CD4-positive, alpha-beta T cell treated with Interleukin-17A for 1 hour (primary cell): ENCODE measurements around the gene CAMK1G.

Source experiments
- DNase-seq: peaks from one replicate; pipeline ENCODE4 v3.0.0-alpha.2; 2020

Gene CAMK1G

GRCh38 chr1:209565759-209566678 lies 17.5 kb upstream of the CAMK1G start:
- peak; percentile 77 for DNase-seq

DNA sequence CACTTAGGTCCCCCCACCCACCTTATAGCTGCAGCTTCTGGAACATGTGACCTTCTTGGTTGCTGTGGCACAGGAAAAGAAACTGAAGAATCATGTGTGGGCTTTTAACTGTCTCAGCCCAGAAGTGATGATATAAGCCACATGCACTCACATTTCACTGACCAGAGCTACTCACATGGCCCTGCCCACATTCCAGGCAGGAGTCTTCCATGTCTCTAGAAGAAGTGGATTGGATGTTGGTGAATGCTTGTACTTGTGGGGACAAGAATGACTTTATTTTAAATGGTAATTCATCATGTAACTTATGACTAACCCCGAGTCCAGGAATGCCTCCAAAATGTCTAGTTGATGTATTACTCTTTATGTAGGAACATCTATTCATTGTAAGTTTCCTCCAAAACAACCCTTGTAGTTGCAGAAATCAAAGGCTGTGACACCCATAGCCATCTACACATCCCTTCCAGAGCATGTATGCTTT lies 15.8 kb upstream of the CAMK1G start:
- DNase-seq: no peak

GRCh38 chr1:209569455-209570207 lies 13.9 kb upstream of the CAMK1G start:
- DNase-seq: peak; percentile 74

DNA sequence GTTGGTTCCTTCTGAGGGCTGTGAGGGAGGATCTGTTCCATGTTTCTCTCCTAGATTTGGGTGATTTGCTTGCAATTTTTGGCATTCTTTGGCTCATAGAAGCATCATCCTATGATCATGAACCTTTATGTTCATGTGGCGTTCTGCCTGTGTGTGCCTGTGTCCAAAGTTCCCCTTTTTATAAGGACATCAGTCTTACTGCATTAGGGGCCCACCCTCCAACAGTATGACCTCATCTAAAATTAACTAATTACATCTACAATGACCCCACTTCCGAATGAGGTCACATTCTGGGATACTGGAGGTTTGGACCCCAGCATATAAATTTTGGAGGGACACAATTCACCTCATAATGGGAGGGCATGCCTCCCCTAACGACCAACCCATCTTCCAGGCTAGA lies 12.8 kb upstream of the CAMK1G start:
- DNase-seq: no peak

DNA sequence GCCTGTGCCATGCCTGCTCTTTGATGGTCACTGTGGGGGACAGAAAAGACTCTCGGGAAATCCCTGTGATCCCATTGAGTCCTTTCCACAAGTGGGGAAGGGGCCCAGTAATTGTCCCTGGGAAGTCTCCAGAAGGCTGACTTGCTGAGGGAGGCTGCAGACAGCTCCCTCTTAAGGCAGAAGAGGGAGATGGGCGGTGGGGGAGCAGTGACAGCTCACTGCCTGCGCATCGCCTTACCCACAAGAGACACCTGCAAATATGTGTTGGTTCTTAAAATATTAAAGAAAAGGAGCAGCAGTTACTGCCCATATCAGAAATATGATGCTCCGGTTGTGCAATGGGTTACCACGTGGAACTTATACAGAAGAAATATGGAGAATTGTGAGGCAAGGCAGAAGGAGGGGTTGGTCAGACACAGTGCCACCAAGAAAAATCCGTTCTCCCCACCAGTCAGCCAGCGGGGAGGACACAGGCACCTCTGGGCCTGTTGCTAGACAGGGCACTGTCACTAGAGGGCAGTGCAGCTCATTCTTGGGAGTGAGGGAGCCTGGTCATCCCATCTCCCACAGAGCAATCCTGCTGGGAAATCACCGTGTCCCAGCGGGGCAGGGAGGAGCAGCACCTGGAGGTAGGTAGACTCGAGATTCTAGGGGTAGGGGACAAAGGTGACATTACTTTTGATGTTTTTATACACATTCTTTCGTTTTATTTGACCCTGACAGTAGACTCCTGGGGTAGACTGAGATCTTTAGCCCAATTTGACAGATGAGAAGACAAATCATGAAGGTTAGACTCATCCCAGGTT lies 6.9 kb upstream of the CAMK1G start:
- DNase-seq: peak; percentile 64

GRCh38 chr1:209577346-209577745 lies 6.2 kb upstream of the CAMK1G start:
- no peak for DNase-seq

GRCh38 chr1:209580577-209580976 lies 2.9 kb upstream of the CAMK1G start:
- no peak for DNase-seq

DNA sequence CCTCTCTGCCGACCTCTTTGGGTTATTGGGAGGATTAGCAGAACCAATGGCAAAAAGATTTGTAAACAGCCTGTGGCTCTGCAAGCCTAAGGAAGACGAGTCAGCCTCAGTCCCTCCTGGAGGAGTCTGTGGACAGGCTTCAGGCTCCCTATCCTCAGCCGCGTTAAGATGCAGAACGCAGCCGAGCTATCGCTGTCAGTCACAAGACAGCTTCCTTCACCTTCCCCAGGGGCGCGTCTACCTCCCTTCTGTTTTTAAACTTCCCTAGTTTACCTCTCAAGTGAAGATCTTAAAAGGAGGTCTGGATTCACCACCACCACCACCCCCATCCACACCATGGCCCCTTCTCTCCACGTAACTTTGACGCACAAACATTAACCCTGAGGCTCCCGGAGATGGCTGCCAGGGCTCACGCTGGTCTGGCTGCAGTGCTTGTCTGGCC lies 738 bp downstream of the CAMK1G start:
- no peak for DNase-seq

- DNase-seq: no peak
These were observed 1.7 kb downstream of the CAMK1G start for GRCh38 chr1:209585197-209585596.

- DNase-seq: no peak
These were observed 2.2 kb downstream of the CAMK1G start for GRCh38 chr1:209585672-209586071.

- no peak for DNase-seq
These were observed 2.8 kb downstream of the CAMK1G start for GRCh38 chr1:209586221-209586740.

- DNase-seq: no peak
These were observed 4.3 kb downstream of the CAMK1G start for GRCh38 chr1:209587789-209588188.

GRCh38 chr1:209589440-209589839 lies 5.9 kb downstream of the CAMK1G start:
- no peak for DNase-seq

DNA sequence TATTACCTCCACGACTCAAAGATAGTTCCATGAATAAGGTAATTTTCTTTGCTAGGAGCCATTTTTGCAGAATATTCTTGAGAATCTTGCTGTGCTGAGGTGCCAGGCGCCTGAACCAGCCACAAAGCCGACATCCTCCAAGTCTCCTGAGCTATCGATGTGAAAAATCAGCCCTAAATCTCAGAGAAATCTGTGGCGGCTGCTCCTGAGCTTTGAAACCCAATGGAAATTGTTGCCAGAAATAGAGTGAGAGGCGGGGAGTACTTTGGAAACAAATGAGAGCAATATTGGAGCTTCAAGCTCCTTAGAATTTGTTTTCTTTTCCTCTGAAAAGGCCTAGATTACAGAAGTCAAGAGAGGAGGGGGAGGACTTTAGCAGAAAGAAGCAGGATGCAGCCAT lies 6.3 kb downstream of the CAMK1G start:
- no peak for DNase-seq

DNA sequence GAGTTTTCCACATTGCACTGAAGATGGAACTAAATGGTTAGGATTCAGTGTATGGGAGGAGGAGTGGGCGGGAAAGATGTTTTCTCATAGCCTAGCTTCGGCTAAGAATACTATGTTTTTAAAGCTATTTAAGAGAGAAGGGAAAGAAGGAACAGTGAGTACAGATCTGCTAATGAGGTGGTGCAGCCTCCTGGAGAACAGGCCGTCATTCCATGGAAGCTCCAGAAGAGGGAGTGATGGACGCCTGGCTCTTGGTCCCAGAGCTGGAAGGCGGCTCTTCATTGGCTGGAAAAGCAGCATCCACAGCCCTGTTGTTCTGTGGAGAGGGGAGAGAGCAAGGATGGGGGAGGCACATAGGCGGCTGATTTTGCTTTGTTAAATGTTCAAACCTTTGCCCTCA lies 6.9 kb downstream of the CAMK1G start:
- no peak for DNase-seq

DNA sequence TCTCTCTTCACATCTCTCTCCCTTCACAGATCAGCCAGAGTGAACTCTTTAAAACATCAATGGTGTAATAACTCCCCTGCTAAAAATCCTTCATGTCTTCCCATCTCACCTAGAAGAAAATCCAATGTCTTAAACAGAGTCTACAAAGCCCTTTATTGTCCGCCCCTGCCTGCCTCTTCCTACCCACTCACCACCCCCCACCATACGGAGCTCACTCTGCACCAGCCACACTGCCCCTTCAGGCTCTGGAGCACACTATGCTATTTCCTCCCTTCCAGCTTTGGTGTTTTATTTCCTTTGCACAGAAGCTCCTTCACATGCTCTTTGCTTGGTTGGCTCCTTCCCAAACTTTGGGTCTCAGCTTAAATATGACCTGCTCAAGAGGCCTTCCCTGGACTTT lies 10.2 kb downstream of the CAMK1G start:
- DNase-seq: no peak

DNA sequence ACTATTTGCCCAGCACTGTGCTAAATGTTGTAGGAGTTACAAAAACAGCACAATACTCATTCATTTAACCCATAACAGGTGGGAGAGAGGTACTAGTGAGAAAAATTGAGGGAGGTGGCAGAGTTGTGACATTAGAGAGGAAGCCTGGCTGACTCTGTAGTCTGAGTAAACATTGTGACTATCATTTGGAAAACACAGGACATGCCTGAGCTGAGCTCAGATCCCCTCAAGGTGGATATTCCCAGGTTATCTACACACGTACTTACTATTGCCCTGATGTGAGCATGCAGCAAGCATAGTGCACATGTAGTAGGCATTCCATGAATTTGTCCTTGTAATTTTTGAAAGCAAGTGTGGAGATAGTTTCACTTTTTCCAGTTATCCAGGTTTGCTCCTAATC lies 10.9 kb downstream of the CAMK1G start:
- DNase-seq: no peak

DNA sequence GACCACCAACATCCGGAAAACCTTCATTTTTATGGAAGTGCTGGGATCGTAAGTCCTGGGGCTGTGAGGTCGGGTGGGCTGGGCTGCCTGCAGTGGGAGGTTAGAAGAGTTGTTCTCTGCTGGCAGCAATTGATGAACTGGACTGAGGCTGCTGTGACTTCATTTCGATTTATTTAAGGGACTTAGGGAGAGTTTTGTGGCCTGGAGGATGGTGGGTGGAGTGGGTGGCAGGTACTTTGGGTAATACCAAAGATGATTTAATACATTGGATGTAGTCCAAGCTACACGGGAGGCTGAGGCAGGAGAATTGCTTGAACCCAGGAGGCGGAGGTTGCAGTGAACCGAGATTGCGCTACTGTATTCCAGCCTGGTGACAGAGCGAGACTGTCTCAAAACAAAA lies 11.5 kb downstream of the CAMK1G start:
- no peak for DNase-seq

DNA sequence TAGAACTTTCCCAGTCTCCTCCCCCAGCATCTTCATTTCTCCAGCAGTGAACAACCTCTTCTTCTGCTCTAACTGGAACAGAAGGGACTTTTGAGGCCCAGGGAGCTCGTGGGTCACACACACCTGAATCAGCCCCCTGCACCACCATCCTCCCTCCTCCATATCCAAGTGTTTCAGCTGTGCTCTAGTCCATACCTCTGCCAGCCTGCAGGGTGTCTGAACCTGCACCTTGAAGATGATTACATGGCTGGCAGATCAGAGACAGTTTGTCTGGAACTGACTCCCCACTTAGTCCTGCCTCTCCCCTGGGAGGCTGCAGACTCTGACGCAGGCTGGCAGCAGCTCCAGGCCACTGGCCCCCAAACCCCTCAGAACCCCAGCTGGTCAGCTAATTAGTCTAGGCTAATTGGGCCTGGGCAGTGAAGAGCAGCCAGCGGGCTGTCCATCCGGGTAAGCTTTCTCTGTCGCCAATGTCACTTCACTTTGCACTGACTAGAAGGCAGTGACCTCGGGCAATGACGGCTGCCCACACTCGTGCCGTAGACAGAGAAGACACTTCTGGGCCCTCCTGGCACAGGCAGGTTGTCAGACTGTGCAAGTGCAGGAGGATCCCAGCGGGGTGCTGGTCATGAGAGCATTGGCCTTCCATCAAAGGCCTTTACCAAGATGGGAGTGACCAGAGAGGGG lies 12.2 kb downstream of the CAMK1G start:
- no peak for DNase-seq

- no peak for DNase-seq
These were observed 14.0 kb downstream of the CAMK1G start for GRCh38 chr1:209597499-209597898.

GRCh38 chr1:209598227-209598626 lies 14.7 kb downstream of the CAMK1G start:
- DNase-seq: no peak

GRCh38 chr1:209600541-209600940 lies 17.0 kb downstream of the CAMK1G start:
- DNase-seq: no peak
